Gastroesophageal sphincter (tissue), 3 donors: Measurements from ENCODE around the gene DAG1.

Experiments
- EP300 ChIP-seq: sonication (generic); formaldehyde crosslinking; IDR thresholded peaks from one replicate; pipeline ENCODE4 v1.6.1; 2017; ENCODE audit warnings: antibody characterized with exemption, mild to moderate bottlenecking
- POLR2A ChIP-seq, 2 donors: fragments of 450-650 bp; IDR thresholded peaks; one replicate each; pipeline ENCODE4 v1.6.1; 2017; ENCODE audit warnings: antibody characterized with exemption in 2 of 2, mild to moderate bottlenecking in 2 of 2, moderate library complexity in 1 of 2
- POLR2AphosphoS5 ChIP-seq: sonication (generic); formaldehyde crosslinking; IDR thresholded peaks from one replicate; pipeline ENCODE4 v1.6.1; 2017; ENCODE audit warnings: antibody characterized with exemption
- TF ChIP-seq, protein P1 (sequence below), 4 experiments: fragments of 200-600 bp in 2 of 4; fragments of 450-650 bp in 2 of 4; sonication (generic) in 1 of 4; IDR thresholded peaks; one replicate each; pipeline ENCODE4 v1.5.1; 2017 to 2019; ENCODE audit warnings: antibody characterized with exemption in 4 of 4, mild to moderate bottlenecking in 2 of 4, moderate library complexity in 2 of 4

DNA sequence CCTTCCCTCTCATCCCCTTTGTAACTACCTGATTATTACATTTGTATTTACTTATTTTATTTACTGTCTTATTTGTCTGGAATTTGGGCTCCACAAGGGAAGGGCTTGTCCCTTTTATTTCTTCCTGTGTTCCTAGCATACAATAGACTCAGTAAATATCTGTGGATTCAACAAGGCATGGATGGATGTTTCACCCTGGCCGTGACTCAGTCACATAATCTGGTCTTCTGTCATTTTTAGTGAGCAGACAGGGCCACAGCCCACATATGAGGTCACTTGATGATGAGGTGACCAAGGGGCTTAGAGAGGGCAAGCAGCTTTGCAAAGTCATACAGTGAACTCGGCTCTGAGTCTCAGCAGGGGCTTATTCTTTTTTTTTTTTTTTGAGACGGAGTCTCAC is 7.8 kb upstream of the DAG1 start:
- no peak for TF ChIP-seq POLR2A (IDR thresholded peaks at IDR 0.05)
- TF ChIP-seq, protein P1, sequence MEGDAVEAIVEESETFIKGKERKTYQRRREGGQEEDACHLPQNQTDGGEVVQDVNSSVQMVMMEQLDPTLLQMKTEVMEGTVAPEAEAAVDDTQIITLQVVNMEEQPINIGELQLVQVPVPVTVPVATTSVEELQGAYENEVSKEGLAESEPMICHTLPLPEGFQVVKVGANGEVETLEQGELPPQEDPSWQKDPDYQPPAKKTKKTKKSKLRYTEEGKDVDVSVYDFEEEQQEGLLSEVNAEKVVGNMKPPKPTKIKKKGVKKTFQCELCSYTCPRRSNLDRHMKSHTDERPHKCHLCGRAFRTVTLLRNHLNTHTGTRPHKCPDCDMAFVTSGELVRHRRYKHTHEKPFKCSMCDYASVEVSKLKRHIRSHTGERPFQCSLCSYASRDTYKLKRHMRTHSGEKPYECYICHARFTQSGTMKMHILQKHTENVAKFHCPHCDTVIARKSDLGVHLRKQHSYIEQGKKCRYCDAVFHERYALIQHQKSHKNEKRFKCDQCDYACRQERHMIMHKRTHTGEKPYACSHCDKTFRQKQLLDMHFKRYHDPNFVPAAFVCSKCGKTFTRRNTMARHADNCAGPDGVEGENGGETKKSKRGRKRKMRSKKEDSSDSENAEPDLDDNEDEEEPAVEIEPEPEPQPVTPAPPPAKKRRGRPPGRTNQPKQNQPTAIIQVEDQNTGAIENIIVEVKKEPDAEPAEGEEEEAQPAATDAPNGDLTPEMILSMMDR (IDR thresholded peaks at IDR 0.05): no peak
- TF ChIP-seq POLR2AphosphoS5: no peak
- no peak for TF ChIP-seq EP300
